HG03025 (cell line): ENCODE measurements around the gene CPS1.

Source experiments
- ATAC-seq: cut with Tn5 transposase; IDR thresholded peaks from one replicate; pipeline ENCODE4 v1.9.1; 2021; ENCODE audit warnings: mild to moderate bottlenecking, moderate library complexity; ENCODE audit not compliant: unreplicated experiment, low FRiP score

Gene CPS1

DNA sequence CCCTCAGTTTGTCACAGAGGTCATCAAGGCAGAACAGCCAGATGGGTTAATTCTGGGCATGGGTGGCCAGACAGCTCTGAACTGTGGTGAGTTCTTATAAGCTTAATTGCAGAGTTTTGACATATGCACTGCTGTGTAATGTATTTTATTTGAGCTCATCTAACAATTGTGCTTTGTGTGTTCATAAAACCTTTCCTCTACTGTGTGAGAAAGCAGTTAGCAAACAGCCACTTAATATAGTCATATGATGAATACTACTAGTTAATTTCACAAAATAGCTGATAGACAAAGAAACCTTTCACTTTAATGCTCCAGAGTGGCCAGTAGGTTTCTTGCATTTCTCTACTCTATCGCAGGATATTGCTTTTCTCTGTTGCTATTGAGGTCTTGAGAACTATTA, 43.1 kb downstream of the CPS1 start:
- ATAC-seq: no peak

DNA sequence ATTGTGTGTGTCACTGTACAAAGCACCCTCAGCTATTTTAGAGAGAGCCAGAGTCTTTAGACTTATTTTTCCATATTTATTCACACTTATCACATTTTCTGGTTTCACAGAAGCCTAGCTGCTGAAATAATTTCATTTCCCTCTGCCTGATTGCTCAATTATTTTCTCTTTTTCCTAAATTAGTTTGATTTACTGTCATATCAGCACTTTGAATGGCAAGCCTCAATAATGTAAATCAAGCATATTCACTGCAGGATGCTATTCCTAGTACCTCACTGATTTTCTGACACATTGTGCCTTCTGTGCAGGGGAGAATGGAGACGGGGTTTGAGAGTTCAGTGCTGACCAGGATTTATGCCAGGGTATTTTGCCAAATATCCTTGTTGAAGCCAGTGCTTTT, 48.3 kb downstream of the CPS1 start:
- ATAC-seq: no peak

DNA sequence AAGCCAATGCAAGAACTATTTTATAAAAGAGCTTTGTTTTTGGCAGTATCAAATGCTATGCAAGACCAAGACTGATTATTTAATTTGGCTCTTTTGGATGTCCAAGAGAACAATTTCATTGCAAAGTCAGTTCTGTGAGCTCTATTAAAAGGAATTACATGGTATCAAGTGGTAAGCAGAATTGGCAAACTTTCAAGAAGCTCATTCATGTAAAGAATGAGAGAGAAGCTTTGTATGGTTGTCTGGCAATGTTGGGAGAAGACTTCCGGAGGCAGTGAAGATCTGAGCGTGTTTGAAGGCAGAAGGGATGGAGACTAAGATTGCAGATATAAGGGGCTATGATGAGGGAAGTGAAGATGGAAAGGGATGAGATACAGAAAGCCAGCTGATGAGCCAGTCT, 49.6 kb downstream of the CPS1 start:
- no peak for ATAC-seq

DNA sequence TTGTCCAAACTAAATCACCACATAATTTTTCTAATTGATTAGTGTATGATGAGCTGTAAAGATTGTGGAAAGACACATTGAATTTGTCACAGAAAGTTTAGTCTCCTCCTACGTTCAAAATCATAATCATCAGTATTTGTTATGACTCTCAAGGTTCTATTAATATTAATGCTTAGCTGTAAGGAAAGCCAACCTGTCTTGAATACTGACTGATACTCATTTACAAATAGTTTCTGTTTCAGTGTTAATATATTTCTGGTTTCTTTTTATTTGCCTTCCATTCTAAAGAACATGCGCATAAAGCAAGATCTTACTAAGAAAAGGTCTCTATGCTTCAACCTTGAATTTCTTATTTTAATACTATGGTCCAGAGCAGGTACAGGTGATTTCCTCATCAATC, 55.1 kb downstream of the CPS1 start:
- ATAC-seq: peak; percentile 88

DNA sequence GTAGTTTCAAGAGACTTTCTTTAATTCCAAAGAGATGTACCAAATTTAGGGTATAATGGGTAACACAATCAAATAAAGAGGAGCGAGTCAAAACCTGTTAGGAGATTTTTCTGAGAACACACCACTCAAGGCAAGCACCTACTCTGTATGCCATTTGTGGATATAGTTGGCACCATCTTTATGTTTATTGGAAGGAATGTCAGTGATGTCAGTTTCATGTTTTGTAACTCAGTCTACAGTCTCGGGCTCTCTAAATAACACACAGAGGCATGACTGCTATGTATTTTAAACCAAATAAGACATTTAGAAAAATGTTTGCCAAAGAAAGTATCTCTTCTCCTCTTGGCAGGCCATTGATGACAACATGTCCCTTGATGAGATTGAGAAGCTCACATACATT, 59.7 kb downstream of the CPS1 start:
- no peak for ATAC-seq

DNA sequence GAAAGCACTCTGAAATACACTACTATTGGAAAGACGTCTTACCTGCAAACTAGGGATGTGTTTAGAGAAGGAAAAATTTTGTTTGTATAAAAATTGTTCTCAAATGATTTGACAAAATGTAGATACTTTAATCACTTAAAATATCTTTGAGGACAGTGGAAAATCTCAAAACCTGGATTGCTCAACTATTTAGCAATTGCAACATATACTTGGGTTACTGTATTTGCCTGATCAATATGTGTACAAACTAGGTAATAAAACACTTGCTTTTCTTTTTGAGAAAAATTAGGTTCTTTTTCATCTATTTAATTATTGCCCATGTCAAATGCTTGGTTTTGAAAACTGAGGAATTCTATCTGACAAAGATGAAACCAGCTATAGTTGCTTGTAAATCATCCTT, 60.9 kb downstream of the CPS1 start:
- no peak for ATAC-seq

DNA sequence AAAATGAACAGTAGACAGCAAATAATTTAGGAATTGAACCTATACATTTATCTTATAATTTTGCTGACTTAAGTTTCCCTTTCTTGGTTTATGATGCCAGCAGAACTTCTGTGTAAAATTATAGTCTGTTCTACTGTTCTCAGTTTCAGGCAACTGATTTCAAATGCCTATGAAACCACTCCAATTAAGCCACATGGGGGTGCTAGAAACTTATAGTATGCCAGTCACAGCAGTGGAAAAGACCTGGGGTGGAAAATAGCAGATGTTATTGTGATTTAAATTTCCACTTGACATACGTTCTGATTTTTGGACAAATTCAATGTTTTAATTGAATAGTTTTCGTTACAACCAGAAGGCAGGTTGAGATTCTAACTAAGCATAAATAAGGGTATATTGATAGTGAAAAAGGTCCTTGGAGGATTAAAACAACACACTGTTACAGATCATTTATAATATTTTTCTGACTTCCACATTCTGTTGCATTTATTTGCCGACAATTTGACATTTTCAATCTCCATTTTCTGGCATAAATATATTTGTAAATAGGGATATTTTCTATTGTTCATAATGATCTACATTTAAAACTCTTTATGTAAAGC, 61.4 kb downstream of the CPS1 start:
- ATAC-seq: peak; percentile 69

DNA sequence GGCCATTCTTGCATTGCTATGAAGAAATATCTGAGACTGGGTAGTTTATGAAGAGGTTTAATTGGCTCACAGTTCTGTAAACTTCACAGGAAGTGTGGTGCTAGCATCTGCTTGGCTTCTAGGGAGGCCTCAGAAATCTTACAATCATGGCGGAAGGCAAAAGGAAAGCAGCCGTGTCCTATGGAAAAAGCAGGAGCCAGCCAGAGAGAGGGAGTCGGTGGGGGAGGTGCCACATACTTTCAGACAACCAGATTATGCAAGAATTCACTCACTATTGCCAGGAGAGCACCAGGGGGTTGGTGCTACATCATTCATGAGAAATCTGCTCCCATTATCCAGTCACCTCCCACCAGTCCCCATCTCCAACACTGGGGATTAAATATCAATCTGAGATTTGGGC, 64.1 kb downstream of the CPS1 start:
- no peak for ATAC-seq

DNA sequence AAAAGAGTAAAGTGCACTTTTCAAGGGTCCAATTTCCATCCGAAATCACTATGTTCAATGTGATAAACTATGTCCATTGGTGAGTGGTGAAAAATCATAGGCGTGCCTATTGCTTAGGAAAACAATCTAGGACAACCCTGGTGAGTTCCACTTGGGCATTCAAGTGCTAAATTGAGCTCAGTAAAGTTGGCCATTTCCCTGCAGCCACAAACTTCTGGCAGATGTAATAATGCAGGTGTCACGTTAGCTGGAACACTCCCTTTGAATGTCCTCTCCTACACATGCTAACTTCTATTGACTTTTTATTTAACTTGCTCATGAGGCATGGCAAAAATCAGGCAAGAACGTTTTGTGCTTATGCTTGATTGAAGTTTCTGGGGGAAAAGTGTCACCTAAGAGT, 67.1 kb downstream of the CPS1 start:
- ATAC-seq: no peak

DNA sequence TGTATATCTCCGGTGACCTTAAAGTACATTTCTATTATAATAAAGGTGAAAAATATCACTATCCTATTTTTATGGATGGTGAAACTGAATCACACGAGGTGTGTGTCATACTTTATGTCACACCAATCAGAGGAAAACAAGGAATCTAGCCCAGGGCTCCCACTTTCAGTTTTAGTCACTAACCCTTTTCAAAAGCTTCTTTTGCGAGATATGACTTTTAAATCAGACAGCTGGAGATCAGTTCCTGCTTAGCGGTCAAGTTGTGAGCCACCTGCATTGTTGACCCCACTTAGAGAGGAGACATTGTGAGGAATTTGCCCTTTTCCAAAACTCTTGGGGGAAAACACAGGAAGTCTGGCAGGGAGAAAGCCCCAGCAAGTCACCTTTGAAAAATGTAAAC, 70.5 kb downstream of the CPS1 start:
- peak; percentile 67 for ATAC-seq

DNA sequence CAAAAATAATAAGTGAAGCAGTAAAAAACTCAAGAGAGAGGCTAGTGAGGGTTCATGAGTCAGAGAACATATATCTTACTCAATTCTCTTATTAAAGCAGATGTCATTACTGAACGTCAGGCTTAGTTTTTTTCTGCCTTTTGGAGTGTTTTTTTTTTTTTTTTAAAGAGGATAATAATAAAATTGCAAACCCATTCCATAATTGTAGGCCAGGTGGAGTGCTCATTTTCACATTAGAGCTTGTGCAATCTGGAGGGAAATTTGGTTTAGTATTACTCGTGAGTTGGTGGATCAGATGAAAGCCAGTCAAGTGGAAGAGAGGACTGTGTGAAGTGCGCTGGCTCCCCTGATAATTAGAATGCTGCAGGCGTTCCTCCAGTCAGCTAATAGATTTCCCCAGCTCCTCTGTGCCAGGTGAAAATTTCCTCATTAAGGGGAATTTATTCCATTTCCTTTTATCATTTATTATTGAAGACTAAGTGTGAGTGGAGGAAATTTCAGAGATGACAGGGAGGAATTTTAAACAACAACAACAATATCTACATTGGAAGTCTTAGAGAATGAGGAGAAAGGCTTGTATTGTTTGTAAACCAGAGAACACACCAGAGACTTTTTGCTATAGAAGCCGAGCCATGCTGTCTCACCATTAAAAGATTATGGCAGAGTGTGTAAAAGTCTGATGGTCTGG, 74.6 kb downstream of the CPS1 start:
- ATAC-seq: no peak

DNA sequence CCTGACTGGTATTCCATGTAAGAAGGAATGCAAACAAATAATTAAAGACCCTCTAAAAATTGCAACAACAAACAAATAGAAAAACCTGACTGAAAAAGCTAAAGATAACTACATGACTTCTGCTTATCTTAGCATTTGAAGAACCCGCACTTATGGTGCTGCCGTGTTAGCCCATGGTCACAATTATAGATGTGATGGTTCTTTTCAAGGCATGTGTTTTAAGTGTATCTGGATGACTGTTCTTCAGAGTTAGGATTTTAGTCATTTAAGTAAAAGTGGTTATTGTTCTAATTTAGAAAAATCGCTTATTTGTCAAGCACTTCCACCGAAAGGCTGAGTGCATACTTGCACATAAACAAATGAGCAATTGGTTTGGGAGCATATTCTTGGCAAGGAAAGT, 77.3 kb downstream of the CPS1 start:
- peak; percentile 73 for ATAC-seq

DNA sequence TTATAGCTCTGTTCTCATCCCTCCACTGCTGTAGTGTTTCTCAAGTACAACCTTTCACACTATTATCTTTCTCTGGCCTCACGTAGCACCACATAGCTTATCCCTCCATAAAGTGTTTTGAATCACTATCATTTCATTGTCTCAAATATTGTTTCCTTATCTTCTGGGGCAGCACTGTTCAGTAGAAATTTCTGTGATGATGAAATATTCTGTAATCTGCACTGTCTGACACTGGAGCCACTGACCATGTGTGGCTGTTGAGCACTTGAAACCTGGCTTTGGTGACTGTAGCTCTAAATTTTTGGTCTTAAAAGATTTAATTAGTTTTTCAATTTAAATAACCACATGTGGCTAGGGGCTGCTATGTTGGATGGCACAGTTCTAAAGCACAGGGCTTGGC, 78.9 kb downstream of the CPS1 start:
- no peak for ATAC-seq

DNA sequence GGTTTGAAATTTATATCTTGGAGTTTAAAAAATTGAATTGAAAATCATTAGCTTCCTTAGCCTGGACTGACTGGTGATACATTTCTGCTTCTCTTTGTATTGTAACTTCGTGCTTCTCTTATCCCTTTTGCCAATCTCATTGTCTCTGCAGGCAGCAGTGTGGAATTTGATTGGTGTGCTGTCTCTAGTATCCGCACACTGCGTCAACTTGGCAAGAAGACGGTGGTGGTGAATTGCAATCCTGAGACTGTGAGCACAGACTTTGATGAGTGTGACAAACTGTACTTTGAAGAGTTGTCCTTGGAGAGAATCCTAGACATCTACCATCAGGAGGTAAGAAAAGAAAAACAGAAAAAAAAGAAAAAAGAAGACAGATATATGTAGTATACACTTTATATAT, 85.9 kb downstream of the CPS1 start:
- no peak for ATAC-seq

DNA sequence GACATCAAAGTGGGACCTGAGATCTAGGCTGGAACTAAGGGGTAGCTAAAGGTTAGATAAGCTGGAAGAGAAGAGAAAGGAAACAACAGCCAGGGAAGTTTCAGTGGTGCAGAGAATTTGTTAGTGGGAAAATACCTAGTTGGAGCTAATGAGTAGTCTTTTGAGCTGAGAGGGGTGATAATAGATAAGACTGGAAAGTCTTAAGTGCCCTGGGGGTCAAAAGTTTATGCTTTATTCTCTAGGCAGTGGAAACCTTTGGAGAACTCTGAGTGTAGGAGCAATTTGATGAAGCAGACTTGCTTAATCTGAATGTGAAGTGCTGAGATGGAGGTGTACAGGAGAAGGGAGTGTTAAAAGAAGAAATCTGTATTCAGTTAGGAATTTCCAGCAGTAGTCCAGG, 90.8 kb downstream of the CPS1 start:
- no peak for ATAC-seq

DNA sequence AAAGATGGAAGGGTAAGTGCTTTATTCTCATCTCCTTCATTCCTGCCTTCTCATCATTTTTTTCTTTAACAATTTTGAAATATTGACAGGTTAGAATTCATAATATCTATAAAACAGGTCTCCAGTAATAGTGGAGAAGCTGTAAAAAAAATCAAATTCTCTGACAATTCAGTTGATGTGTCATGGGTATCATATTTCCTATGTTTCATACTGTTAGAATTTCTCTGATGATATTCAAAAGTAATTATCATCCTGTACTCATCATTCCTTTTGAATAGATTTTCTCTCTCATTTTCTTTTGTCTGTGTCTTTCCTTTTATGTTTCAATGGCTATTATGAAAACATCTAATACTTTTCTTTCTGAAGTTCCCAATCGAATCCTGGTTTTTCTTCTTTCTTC, 97.7 kb downstream of the CPS1 start:
- ATAC-seq: no peak

DNA sequence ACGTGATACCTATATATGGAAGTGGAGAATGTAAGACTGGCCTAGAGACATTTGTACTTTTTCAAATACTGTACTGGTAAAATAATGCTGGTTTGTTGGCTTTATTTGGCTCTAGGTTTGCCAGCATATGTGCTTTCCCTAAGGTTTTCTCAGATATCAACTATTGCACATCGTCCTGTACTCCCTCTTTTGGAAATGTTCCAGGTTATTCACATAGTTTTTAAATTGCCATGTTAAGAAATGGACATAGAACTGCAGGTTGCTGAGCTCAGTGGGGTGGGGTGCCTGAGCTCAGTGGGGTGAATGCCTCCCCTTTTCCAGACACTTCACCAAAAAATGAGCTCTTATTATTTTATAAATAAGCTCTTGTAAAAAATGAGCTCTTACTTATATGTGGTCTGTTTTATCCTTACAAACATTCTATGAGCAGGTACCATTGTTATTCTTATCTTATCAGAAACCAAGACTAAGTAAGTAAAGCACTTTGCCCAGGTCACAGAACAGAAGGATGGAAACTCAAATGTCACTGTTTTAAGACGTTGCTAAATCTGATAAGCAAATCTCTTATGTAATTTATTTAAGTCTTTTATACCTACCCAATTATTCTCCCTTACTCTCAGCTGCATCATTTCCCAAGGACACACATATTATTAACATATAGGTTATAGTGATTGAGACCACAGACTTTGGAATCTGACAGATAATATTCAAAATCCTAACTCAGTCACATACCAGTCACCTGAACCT, 99.0 kb downstream of the CPS1 start:
- no peak for ATAC-seq

DNA sequence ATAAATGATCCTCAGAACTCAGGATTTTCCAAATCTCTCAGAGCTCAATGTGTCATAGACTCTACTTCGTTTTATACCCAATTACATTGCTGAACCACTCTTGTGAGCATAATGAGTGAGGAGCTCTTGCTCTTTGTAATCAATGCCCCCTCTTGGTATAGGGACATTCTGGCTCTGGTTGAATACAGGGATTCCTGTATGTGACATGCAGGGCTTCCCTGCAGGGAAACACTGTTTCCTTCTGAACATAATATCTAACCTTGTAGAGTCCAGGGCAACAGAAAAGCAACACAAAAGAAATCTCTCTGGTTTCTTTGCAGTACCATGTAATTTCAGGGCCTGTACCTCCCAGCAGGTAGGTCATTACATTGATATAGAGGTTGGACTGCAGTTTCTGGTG, 101.5 kb downstream of the CPS1 start:
- no peak for ATAC-seq

DNA sequence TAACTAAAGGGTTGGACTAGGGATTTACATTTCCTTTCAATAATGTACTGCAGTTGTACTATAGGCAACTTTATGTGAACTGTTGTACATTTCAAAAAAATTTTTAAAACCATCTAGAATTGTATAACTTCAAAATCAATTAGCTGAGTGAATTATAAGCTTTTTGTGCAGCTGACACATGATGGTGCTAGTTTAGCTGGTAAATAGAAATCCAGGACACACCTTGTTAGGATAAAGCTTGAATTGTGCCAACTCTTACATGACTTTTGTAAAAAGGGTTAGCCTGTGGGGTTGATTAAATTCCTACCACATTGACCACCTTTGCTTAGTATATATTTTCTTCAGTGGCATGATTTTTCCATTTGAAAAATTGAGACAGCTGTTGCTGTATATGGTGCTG, 104.4 kb downstream of the CPS1 start:
- no peak for ATAC-seq

DNA sequence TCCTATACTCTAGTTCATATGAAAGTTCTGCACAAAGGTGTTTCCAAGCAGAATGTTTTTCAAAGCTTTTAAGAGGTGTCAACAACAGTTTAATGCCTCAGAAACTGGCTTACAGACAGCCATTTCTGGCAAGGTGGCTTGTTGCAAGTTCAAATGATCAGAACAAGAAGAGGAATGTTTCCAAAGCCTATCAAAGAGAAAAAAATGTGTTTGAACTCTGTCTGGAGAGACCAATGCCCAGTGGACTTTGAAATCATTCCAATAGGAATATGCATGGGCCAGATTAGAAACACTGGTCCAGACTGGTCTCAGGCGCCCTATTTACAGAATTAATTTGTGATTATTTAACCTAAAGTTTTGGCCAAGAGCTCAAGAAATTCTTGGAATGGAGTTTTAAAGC, 106.2 kb downstream of the CPS1 start:
- no peak for ATAC-seq

DNA sequence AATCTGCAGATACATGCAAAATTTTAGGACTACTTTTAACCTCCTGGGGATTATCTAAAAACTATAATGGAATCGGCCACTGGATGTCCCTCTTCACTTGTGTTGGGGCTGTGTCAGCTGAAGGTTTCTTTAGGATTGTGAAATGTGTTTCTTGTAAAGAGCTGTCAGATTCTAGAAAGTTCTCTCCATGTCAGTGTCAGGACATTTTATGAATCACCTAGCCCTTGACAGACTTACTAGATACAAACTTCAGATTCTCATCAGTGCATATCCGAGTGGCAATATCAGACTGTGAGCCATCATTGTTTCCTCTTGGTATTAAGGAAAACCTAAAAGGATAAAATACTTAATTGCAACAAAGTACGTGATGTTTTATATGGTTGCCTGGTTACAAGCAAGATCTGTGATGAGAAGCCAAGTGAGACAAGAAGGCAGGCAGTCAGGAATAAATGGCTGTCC, 107.3 kb downstream of the CPS1 start:
- no peak for ATAC-seq

DNA sequence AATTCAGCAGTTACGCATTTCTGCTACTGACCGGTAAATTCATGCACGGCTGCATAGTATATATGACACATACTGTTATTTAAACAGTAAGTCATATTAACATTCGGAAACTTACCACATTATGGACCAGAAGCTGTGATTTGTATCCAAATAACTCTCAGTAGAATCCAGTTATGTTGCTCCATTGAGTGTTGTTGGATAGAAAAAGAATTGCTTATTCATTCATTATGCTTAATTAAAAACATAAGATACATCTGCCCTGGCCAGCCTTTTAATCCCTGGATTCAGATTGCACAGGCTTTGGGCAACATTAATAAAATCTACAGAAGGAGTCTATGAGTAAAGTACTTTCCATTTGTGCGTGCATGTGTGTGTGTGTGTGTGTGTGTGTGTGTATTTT, 111.3 kb downstream of the CPS1 start:
- ATAC-seq: no peak
